GM23248 (cell line): ENCODE results near the gene SPRED1.

Experiments used
- EZH2 ChIP-seq: fragments of 200-600 bp; sonication (generic); IDR thresholded peaks from 2 replicates; pipeline ENCODE4 v1.6.1; 2018; ENCODE audit warnings: antibody characterized with exemption, mild to moderate bottlenecking; ENCODE audit not compliant: insufficient read depth, poor library complexity, severe bottlenecking
- EZH2phosphoT487 ChIP-seq: fragments of 200-600 bp; sonication (generic); IDR thresholded peaks from 2 replicates; pipeline ENCODE4 v1.6.1; 2018; ENCODE audit warnings: antibody characterized with exemption, moderate library complexity, mild to moderate bottlenecking, low read depth; ENCODE audit not compliant: insufficient read depth

DNA sequence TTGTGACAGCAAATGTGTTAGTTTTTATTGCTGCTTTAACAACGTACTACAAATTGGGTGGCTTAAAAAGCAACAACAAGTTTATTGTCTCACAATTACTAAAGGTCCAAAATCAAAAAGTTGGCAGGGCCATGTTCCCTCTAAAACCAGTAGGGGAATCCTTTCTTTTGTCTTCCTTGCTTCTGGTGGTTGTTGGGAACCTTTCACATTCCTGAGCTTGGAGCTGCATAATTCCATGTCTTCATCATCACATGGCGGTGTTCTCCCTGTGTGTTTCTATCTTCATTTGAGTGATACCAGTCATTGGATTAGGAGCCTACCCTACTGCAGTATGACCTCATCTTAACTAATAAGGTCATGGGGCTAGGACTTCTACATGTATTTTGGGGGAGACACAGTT, 7.4 kb downstream of the SPRED1 start:
- TF ChIP-seq EZH2 (no peak), EZH2phosphoT487 (no peak)
